T-helper 1 cell treated with Interleukin-12 subunit alpha and Interleukin-12 subunit beta and Interleukin-4 antibody, amounts not matched to agents 30 ng/mL and 1 ng/mL, for 36 hours (primary cell): ENCODE data around the gene COQ8B. TPM values are rescaled to one million over a fixed set of nuclear protein-coding genes. Genes with fewer than 3 reads are reported as not detected.
"Not testable (repeated sequence)": the region's sequence is repeated elsewhere in the genome, so short reads cannot be mapped to it uniquely, and the experiment has no call there.

ENCODE experiments used
- intact Hi-C: fragments of 100-400 bp; cut with micrococcal nuclease; formaldehyde crosslinking; loops from one replicate; pipeline ENCODE4 v1.15.1; 2024
- total RNA-seq: library from RNA; stranded (reverse); gene quantifications from 2 replicates; pipeline ENCODE4 v1.2.3, GENCODE V29; 2022

Gene COQ8B
- total RNA-seq, 1 donor from 2014 or later: 33.5 TPM

DNA sequence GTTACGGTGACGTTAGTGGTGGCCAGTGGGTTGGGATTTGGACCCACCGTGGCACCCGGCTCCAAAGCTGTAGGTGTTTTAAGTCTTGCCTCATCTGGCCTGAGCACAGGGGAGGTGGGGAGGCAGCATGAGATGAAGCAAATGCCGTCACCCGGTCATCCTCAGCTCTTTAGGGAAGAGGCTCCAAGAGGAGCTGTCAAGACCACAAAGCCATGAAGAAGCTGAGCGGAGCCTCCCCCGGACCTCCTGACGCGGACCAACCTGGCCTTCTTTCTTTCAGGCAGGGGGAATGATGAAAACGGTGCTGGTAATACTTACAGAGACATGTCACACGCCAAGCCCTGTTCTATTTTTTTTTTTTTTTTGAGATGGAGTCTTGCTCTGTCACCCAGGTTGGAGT lies 26.2 kb upstream of the COQ8B start:
- intact Hi-C loops: no loop called here

DNA sequence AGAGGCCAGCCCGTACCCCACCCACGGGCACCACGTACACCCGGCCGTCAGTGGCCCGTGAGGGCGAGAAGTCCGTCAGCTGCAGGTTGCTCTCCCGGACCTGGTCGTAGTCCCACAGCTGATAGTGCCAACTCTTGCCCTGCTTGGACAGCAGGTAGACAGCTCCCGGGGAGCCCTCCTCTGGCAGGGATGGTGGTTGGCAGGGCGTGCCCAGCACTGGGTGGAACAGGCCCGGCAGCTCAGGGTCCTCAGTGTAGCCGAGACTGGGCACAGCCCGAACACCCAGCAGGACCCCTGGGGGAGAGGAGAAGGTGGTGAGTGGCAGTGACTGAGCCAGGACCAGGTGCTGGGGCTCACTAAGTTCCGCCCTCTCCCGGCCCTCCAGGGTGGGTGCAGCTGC lies 25.8 kb upstream of the COQ8B start:
- intact Hi-C loops: no loop called here

GRCh38 chr19:40741527-40742390 lies 25.1 kb upstream of the COQ8B start:
- intact Hi-C loops: no loop called here

DNA sequence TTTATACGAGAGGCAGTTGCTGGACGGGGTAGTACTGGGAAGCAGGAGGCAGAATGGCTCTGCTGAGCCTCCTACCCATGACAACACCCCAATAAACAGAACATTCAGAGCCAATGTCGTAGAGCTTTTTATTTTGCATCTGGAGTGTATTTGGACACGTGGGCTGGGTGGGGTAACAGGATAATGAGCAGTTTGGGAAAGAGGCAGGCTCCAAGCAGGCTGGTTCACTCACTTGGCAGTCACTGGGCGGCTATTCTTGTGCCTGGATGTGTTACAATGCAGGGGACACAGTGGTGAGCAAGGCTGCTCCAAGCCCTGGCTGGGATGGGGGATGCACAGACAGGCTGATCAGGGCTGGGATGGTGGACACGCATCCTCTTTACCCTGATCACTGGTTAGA lies 24.1 kb upstream of the COQ8B start:
- intact Hi-C loops: no loop called here

DNA sequence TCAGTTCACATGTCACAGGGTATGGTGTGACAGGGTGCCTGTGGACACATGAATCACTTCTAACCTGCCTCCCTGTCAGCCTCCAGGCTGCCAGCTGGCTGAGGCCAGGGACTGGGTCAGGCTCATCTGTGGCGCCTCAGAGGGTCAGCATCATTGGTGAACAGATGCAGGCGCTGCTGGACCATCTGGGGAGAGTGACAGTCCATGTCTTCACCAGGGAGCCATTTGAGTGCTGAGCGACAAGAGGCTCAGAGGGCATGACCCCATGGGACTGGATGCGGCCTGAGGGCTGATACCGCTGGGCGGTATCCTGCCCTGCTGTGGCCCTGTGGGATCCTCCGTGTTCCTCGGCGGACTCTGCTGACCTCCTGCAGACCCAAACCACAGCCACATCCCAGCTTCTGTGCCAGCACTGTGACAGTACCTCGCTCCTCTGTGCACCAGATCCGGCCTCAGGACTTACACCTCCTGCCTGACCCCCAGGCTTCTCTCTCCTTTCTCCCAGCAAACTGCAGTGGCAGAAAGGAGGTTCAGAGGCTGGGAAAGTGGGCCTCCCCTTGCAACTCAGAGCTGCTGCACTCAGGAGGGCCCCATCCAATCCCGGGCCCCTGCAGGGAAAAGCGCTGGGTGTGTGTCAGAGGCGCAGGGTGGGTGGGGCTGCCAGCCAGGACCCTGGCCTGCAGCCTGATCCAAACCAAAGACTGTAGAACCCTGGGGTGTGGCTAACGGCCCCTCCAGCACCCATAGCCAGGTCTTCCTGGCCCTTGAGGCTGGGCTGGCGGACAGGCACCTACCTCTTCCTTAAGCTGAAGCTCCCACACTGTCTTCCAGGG lies 23.4 kb upstream of the COQ8B start:
- intact Hi-C loops: no loop called here

GRCh38 chr19:40739030-40739839 lies 22.5 kb upstream of the COQ8B start:
- intact Hi-C loops: no loop called here

- intact Hi-C loops: no loop called here
These were observed 20.5 kb upstream of the COQ8B start for GRCh38 chr19:40737102-40737644.

DNA sequence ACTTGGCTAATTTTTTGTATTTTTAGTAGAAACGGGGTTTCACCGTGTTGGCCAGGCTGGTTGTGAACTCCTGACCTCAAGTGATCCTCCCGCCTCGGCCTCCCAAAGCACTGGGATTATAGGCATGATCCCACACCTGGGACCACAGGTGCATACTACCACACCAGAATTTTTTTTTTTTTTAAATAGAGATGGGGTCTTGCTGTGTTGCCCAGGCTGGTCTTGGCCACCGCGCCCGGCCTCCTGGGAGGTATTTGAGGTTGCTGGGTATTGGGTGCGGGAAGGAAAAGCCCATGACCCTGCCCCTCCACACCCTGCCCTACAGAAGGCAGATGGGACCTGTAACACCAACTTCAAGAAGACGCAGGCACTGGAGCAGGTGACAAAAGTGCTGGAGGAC lies 20.0 kb upstream of the COQ8B start:
- intact Hi-C loops: no loop called here

GRCh38 chr19:40735013-40735771 lies 18.5 kb upstream of the COQ8B start:
- intact Hi-C loops: no loop called here

DNA sequence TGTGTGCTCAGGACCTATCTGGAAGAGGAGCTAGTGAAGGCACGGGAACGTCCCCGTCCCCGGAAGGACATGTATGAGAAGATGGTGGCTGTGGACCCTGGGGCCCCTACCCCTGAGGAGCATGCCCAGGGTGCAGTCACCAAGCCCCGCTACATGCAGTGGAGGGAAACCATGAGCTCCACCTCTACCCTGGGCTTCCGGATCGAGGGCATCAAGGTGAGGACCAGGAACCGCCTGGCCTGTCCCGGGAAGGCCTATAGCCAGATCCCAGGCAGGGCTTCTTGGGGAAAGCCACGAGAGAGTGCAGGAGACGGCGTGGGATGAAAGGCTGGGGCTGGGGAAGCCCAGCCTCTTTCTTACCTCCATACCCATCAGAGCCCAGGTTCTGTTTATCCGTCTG lies 16.5 kb upstream of the COQ8B start:
- intact Hi-C loops: no loop called here

- intact Hi-C loops: not testable (repeated sequence)
These were observed 15.6 kb upstream of the COQ8B start for GRCh38 chr19:40732304-40732703.

GRCh38 chr19:40730065-40730464 lies 13.4 kb upstream of the COQ8B start:
- intact Hi-C loops: not testable (repeated sequence)

GRCh38 chr19:40726279-40726678 lies 9.6 kb upstream of the COQ8B start:
- intact Hi-C loops: no loop called here

GRCh38 chr19:40724855-40725254 lies 8.2 kb upstream of the COQ8B start:
- intact Hi-C loops: no loop called here

DNA sequence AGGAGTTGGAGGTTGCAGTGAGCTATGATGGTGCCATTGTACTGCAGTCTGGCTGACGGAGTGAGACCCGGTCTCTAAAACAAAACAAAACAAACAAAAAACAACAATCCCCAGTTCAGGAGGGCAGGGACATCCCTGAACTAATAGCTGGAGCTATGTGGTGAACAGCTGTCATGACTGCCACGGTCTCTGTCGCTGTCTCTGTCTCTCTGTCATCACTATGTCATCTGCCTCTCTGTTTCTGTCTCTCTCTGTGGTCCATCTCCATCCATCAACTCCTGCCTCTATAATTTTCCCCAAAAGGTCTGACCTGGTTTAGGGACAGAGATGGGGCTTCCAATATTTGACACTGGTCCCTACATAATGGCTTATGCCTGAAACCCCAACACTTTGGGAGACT lies 7.6 kb upstream of the COQ8B start:
- intact Hi-C loops: no loop called here

GRCh38 chr19:40723661-40724254 lies 7.1 kb upstream of the COQ8B start:
- intact Hi-C loops: no loop called here

DNA sequence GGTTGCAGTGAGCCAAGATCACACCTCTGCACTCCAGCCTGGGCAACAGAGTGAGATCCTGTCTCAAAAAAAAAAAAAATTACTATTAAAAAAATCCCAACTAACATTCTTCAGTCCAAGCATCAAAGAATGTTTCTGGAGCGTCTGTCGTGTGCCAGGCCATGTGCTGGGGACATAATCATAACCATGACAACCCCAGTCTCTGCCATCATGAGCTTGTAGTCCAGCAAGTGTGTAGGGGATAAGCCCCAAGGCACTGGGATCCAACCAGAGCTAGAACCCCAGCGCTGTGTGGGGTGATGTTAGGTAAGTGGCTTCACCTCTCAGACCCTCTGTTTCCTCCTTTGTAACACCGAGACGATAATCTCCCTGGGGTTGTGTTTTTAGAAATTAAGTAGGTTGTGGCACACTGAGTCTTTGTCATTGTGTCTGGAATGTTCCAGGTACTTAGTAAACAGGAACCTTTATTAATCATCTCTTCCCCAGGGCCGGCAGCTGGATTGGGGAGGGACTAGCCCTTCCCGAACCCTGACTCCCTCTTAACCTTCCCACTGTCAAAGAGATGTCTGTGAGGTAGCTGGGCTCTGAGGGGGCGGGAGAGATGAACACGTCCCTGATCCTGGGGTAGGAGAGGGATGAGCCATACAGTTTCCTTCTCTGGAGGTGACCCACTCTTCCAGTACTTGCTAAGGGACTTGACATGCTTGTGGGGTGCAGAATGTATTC lies 5.4 kb upstream of the COQ8B start:
- intact Hi-C loops: no loop called here

GRCh38 chr19:40721140-40721486 lies 4.4 kb upstream of the COQ8B start:
- intact Hi-C loops: no loop called here

DNA sequence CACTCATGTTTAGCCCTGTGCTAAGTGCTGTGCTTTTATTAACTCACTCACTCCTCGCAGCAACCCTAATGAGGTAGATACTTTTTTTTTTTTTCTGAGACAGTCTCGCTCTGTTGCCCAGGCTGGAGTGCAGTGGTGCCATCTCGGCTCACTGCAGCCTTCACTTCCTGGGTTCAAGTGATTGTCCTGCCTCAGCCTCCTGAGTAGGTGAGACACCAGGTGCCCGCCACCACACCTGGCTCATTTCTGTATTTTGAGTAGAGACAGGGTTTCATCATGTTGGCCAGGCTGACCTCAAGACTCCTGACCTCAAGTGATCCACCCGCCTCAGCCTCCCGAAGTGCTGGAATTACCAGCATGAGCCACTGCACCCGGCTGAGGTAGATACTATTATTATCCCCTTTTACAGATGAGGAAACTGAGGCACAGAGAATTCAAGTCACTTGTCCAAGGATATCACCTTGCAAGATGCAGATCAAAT lies 2.8 kb upstream of the COQ8B start:
- intact Hi-C loops: loop anchor here (5.0 to 10.0 kb wide), 3 partner anchors 275 to 828 kb away; partner anchors contain the start of genes B9D2 and SERTAD3
